Activated CD4-positive, alpha-beta T cell treated with anti-CD3 and anti-CD28 coated beads for 1 hour (primary cell): ENCODE data around the gene KRT6A.
"Not testable (repeated sequence)": the region's sequence is repeated elsewhere in the genome, so short reads cannot be mapped to it uniquely, and the experiment has no call there.

Source experiments
- DNase-seq: peaks from one replicate; pipeline ENCODE4 v3.0.0-alpha.2; 2020

The KRT6A gene

GRCh38 chr12:52454411-52455201 lies 38.5 kb downstream of the KRT6A start:
- no peak for DNase-seq

- DNase-seq, result no peak
Measured at GRCh38 chr12:52452101-52452500, 41.0 kb downstream of the KRT6A start, which contains the start of gene KRT6B. TSS of gene KRT6B (minus strand) at chr12:52452146. CDS start at chr12:52452078, 68 bp downstream.

GRCh38 chr12:52448228-52448627 lies 44.8 kb downstream of the KRT6A start:
- no peak for DNase-seq

- not testable (repeated sequence) for DNase-seq
Measured at GRCh38 chr12:52447196-52447595, 45.9 kb downstream of the KRT6A start.

GRCh38 chr12:52446367-52447045 lies 46.6 kb downstream of the KRT6A start:
- DNase-seq, result no peak

GRCh38 chr12:52445876-52446275 lies 47.2 kb downstream of the KRT6A start:
- no peak for DNase-seq

GRCh38 chr12:52444647-52445595 lies 48.1 kb downstream of the KRT6A start:
- no peak for DNase-seq

- DNase-seq, result no peak
Measured at GRCh38 chr12:52443966-52444365, 49.1 kb downstream of the KRT6A start.

- no peak for DNase-seq
Measured at GRCh38 chr12:52442600-52443061, 50.4 kb downstream of the KRT6A start.

- no peak for DNase-seq
Measured at GRCh38 chr12:52441320-52441911, 51.6 kb downstream of the KRT6A start.

GRCh38 chr12:52440821-52441319 lies 52.2 kb downstream of the KRT6A start:
- no peak for DNase-seq

GRCh38 chr12:52439845-52440244 lies 53.2 kb downstream of the KRT6A start:
- no peak for DNase-seq

GRCh38 chr12:52439420-52439819 lies 53.6 kb downstream of the KRT6A start:
- DNase-seq, result no peak

- no peak for DNase-seq
Measured at GRCh38 chr12:52438305-52439301, 54.5 kb downstream of the KRT6A start.

- DNase-seq, result no peak
Measured at GRCh38 chr12:52437508-52437907, 55.5 kb downstream of the KRT6A start.
